NT2/D1 (cell line): ENCODE results near the gene SETDB1.

ENCODE experiments used
- DNase-seq: peaks from one replicate; pipeline ENCODE4 v3.0.0-alpha.2; 2011; ENCODE audit warnings: low read depth, low spot score
- H3K27me3 ChIP-seq: 2 replicates; pipeline ENCODE4 v1.6.0; 2011; ENCODE audit warnings: mild to moderate bottlenecking; ENCODE audit not compliant: insufficient read length, insufficient read depth
- H3K36me3 ChIP-seq: 2 replicates; pipeline ENCODE4 v1.6.1; 2011; ENCODE audit warnings: mild to moderate bottlenecking, low read length, mixed read lengths; ENCODE audit not compliant: insufficient read depth, insufficient read length
- H3K4me1 ChIP-seq: 2 replicates; pipeline ENCODE4 v1.5.1; 2011; ENCODE audit not compliant: insufficient read depth, insufficient read length
- H3K4me3 ChIP-seq: 2 replicates; pipeline ENCODE4 v1.5.1; 2011; ENCODE audit warnings: low read depth; ENCODE audit not compliant: insufficient read length
- H3K9ac ChIP-seq: 2 replicates; pipeline ENCODE4 v1.6.0; 2011; ENCODE audit warnings: low read depth; ENCODE audit not compliant: insufficient read length
- H3K9me3 ChIP-seq: 2 replicates; pipeline ENCODE4 v1.5.1; 2011; ENCODE audit warnings: mild to moderate bottlenecking, low read length; ENCODE audit not compliant: insufficient read depth
- SUZ12 ChIP-seq: IDR thresholded peaks from 2 replicates; pipeline ENCODE4 v1.6.1; 2011; ENCODE audit not compliant: insufficient read length, insufficient read depth; ENCODE audit errors: extremely low read depth
- YY1 ChIP-seq: IDR thresholded peaks from 2 replicates; pipeline ENCODE4 v1.6.1; 2011; ENCODE audit not compliant: insufficient read length, insufficient read depth
- ZNF274 ChIP-seq: IDR thresholded peaks from 2 replicates; pipeline ENCODE4 v1.6.1; 2011; ENCODE audit warnings: mild to moderate bottlenecking, low read depth, low read length

SETDB1 gene

GRCh38 chr1:150999926-151000325, 73.8 kb downstream of the SETDB1 start:
- H3K4me1 ChIP-seq = peaks cover 7% of the 10 kb centered on the region
- H3K9me3 ChIP-seq = no peaks in the 10 kb centered on the region
- no peak overlapping the region for H3K9ac ChIP-seq
- no peak overlapping the region for H3K4me3 ChIP-seq
- DNase-seq = no peak
- H3K36me3 ChIP-seq = no peaks in the 10 kb centered on the region
- TF ChIP-seq YY1 = no peak
- no peak for TF ChIP-seq ZNF274
- TF ChIP-seq SUZ12 = no peak
- no peaks in the 10 kb centered on the region for H3K27me3 ChIP-seq

DNA sequence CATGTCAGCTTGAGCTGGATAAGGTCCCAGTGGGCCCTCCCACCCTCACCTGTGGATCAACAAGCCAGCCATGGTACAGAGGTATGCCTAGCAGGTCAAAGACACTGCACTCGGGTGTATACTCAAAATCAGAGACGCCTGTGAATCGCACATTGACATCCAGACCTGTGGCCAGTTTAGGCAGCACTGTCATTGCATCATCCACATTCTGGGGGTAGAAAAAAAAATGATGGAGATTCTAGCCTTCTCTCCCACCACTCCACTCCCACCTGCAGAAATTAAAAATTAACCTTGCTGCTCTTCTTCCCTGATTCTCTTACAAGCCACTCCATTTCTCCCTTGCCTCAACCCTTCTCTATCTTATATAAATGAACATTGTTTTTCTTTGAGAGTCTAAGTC, 74.2 kb downstream of the SETDB1 start:
- no peak overlapping the region for H3K9ac ChIP-seq
- H3K27me3 ChIP-seq = no peaks in the 10 kb centered on the region
- H3K4me3 ChIP-seq = no peak overlapping the region
- no peaks in the 10 kb centered on the region for H3K9me3 ChIP-seq
- no peaks in the 10 kb centered on the region for H3K36me3 ChIP-seq
- DNase-seq = no peak
- H3K4me1 ChIP-seq = peaks cover 4% of the 10 kb centered on the region
- TF ChIP-seq YY1 (no peak), ZNF274 (no peak), SUZ12 (no peak)

GRCh38 chr1:151001602-151002001, 75.4 kb downstream of the SETDB1 start:
- H3K9me3 ChIP-seq = no peaks in the 10 kb centered on the region
- H3K4me1 ChIP-seq = no peaks in the 10 kb centered on the region
- no peaks in the 10 kb centered on the region for H3K27me3 ChIP-seq
- TF ChIP-seq ZNF274 = no peak
- no peak for TF ChIP-seq YY1
- TF ChIP-seq SUZ12 = no peak
- H3K36me3 ChIP-seq = no peaks in the 10 kb centered on the region
- DNase-seq = no peak
- no peak overlapping the region for H3K9ac ChIP-seq
- no peak overlapping the region for H3K4me3 ChIP-seq

DNA sequence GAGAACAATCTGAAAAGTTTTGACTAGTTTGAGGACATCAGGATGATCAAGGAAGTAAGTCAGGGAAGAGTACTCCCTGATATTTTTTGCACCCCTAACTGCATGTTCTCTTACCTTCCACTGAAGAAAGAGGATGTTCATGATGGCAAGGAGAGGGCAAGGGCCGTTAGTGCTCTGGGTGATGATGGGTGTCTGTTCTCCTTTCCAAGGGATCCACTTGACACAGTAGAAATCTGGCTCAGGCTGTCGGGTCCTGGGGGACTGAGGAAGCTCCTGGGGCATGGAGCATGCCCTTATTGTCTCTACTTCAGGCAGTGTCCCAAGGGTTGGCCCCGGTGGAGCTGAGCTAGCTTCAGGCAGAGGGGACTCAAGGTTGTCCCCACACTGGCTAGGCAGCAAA, 75.9 kb downstream of the SETDB1 start:
- Histone ChIP-seq H3K4me3 (no peak overlapping the region), H3K27me3 (no peaks in the 10 kb centered on the region), H3K9me3 (no peaks in the 10 kb centered on the region), H3K4me1 (no peaks in the 10 kb centered on the region), H3K36me3 (no peaks in the 10 kb centered on the region), H3K9ac (no peak overlapping the region)
- no peak for TF ChIP-seq YY1
- TF ChIP-seq ZNF274 = no peak
- no peak for TF ChIP-seq SUZ12
- DNase-seq = no peak

GRCh38 chr1:151002611-151003010, 76.4 kb downstream of the SETDB1 start:
- no peak overlapping the region for H3K4me3 ChIP-seq
- TF ChIP-seq ZNF274 (no peak), YY1 (no peak), SUZ12 (no peak)
- H3K36me3 ChIP-seq = no peaks in the 10 kb centered on the region
- no peak for DNase-seq
- peaks cover 3% of the 10 kb centered on the region for H3K4me1 ChIP-seq
- no peaks in the 10 kb centered on the region for H3K9me3 ChIP-seq
- H3K9ac ChIP-seq = no peak overlapping the region
- H3K27me3 ChIP-seq = no peaks in the 10 kb centered on the region

- TF ChIP-seq SUZ12 (no peak), ZNF274 (no peak), YY1 (no peak)
- Histone ChIP-seq H3K9ac (no peak overlapping the region), H3K9me3 (no peaks in the 10 kb centered on the region), H3K27me3 (no peaks in the 10 kb centered on the region), H3K36me3 (no peaks in the 10 kb centered on the region), H3K4me3 (no peak overlapping the region), H3K4me1 (peaks cover 4% of the 10 kb centered on the region)
- no peak for DNase-seq
These were observed 77.0 kb downstream of the SETDB1 start for GRCh38 chr1:151003180-151003579.

DNA sequence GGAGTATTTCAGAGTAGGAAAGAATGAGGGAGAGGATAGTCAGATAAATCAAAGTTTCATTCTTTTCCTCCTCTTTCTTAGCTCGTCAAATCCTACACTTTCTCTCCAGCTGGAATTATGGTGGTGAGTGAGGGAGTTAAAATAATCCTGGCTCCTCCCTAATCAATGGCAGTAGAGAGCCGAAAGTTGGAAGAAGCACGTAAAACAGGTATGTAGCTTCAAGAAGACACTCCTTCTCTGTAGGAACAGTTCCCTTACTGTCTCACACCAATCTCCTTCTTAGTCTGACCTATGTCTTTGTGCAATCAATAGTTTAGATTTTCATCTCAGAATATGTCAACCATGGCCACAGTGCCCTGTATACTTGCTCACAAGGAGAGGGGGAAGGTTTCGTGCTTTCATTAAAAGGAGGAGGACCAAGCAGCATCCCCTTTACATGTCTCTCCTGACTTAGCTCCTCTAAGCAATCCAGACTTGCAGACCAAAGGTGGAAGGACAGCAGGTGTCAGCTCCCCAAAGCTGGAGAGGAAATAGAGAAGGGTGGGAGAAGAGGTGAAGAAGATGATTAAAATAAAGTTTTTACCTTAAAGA, 79.7 kb downstream of the SETDB1 start:
- peak overlapping the region; percentile 38 for H3K4me3 ChIP-seq
- DNase-seq = no peak
- peak overlapping the region; percentile 57 for H3K9ac ChIP-seq
- TF ChIP-seq YY1 = no peak
- no peak for TF ChIP-seq SUZ12
- no peak for TF ChIP-seq ZNF274
- H3K27me3 ChIP-seq = no peaks in the 10 kb centered on the region
- no peaks in the 10 kb centered on the region for H3K9me3 ChIP-seq
- H3K4me1 ChIP-seq = peaks cover 6% of the 10 kb centered on the region
- H3K36me3 ChIP-seq = peaks cover 4% of the 10 kb centered on the region
